ENCODE data around the gene ADD3. TPM values are rescaled to one million over a fixed set of nuclear protein-coding genes. Genes with fewer than 3 reads are reported as not detected.
A peak's percentile ranks its signal among the peaks of the same experiment; 100 is the strongest.

The ADD3 gene
- total RNA-seq, 2 experiments from 2014 or later: 273 to 302 TPM

DNA sequence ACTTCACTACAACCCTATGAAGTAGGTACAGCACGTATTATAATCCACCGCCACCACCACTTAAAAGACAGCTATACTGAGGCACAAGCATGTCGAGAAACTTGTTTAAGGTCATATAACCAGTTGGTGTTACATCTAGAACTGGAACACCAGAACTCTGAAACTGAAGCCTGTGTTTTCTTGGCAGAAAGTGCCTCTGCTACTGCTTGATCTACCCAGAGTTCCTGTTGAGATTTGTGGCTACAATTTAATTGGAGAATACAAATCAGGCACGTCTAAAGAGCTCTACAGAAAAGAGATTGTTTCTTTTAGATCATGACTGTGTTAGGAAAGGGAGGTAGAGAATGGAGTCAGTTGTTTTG is 4.3 kb upstream of the ADD3 start:
- ChIA-PET POLR2A (no interaction called here), CTCF (interaction anchor here (2.1 kb wide), 1 partner anchor 12 kb away, joined by 5 read pairs; no protein-coding TSS in a partner anchor)
- Histone ChIP-seq H3K4me1 (ENCODE audit: insufficient read depth, low read length) (peaks cover 10% of the 10 kb centered on the region), H3K27me3 (ENCODE audit: control insufficient read depth in 1 of 2, insufficient read depth in 2 of 2, low read length in 2 of 2) (no peaks in the 10 kb centered on the region), H3K4me3 (ENCODE audit: low read length) (no peak overlapping the region), H3K9me3 (ENCODE audit: control insufficient read depth in 1 of 2, insufficient read depth in 1 of 2, low read length in 2 of 2) (no peaks in the 10 kb centered on the region), H3K36me3 (ENCODE audit: insufficient read depth, low read length) (no peaks in the 10 kb centered on the region), H3K27ac (ENCODE audit: low read depth in 1 of 2, low read length in 2 of 2) (no peak overlapping the region)
- H3K27me3 Mint-ChIP-seq: no peaks in the 10 kb centered on the region
- no peaks in the 10 kb centered on the region for H3K9me3 Mint-ChIP-seq
- H3K4me3 Mint-ChIP-seq: peak overlapping the region; percentile 52
- peak overlapping the region; percentile 50 for H3K27ac Mint-ChIP-seq
- ATAC-seq (ENCODE audit: poor library complexity) (no peak), DNase-seq (no peak)
- peaks cover 13% of the 10 kb centered on the region for H3K4me1 Mint-ChIP-seq (ENCODE audit: low read depth)
- intact Hi-C loops (cut with DNase I, micrococcal nuclease): loop anchor here in 1 of 2 experiments (10.0 kb wide), 1 partner anchor 561 kb away; the partner anchor contains the start of gene SMC3
- TF ChIP-seq, protein P1, sequence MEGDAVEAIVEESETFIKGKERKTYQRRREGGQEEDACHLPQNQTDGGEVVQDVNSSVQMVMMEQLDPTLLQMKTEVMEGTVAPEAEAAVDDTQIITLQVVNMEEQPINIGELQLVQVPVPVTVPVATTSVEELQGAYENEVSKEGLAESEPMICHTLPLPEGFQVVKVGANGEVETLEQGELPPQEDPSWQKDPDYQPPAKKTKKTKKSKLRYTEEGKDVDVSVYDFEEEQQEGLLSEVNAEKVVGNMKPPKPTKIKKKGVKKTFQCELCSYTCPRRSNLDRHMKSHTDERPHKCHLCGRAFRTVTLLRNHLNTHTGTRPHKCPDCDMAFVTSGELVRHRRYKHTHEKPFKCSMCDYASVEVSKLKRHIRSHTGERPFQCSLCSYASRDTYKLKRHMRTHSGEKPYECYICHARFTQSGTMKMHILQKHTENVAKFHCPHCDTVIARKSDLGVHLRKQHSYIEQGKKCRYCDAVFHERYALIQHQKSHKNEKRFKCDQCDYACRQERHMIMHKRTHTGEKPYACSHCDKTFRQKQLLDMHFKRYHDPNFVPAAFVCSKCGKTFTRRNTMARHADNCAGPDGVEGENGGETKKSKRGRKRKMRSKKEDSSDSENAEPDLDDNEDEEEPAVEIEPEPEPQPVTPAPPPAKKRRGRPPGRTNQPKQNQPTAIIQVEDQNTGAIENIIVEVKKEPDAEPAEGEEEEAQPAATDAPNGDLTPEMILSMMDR (IDR thresholded peaks at IDR 0.05): no peak
- H3K36me3 Mint-ChIP-seq (ENCODE audit: low read depth): peaks cover 8% of the 10 kb centered on the region

DNA sequence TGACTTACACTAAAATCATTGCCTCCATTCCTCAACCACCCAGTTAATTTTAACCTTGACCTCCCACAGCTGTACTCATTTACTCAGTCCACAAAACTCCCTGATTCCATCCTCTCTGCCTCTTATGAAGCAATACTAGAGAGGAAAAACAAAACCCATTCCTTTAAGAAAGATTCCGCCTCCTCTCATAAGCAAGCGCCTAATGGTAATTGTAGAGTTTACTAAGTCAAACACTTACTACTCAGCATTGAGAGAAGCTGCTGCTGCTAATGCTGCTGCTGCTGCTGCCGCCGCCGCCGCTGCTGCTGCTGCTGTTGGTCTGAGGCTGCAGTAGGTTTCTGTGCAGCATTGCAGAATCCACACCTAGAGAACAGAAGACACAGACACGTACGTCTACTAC is 2.1 kb upstream of the ADD3 start:
- intact Hi-C loops (cut with DNase I, micrococcal nuclease): loop anchor here (2.0 to 10.0 kb wide), 6 partner anchors 83 to 911 kb away; partner anchors contain the start of genes MXI1 (in 2 of the 2), SMC3 (in 1 of the 2), SMNDC1 (in 1 of the 2) and XPNPEP1 (in 1 of the 2)
- Mint-ChIP-seq H3K36me3 (ENCODE audit: low read depth) (peaks cover 27% of the 10 kb centered on the region), H3K9me3 (no peaks in the 10 kb centered on the region), H3K27me3 (no peaks in the 10 kb centered on the region), H3K4me3 (no peak overlapping the region), H3K27ac (no peak overlapping the region), H3K4me1 (ENCODE audit: low read depth) (peaks cover 28% of the 10 kb centered on the region)
- H3K4me1 ChIP-seq (ENCODE audit: insufficient read depth, low read length): peaks cover 13% of the 10 kb centered on the region
- ChIA-PET POLR2A (interaction anchor here (1.4 to 4.1 kb wide), 2 partner anchors 70 to 103 kb away, joined by 3 to 69 read pairs; no protein-coding TSS in a partner anchor), CTCF (interaction anchor here (1.2 kb wide), 1 partner anchor 69 kb away, joined by 3 read pairs; no protein-coding TSS in a partner anchor)
- TF ChIP-seq, protein P1 (IDR thresholded peaks at IDR 0.05): no peak
- no peaks in the 10 kb centered on the region for H3K9me3 ChIP-seq (ENCODE audit: control insufficient read depth in 1 of 2, insufficient read depth in 1 of 2, low read length in 2 of 2)
- no peaks in the 10 kb centered on the region for H3K36me3 ChIP-seq (ENCODE audit: insufficient read depth, low read length)
- no peak overlapping the region for H3K27ac ChIP-seq (ENCODE audit: low read depth in 1 of 2, low read length in 2 of 2)
- no peak overlapping the region for H3K4me3 ChIP-seq (ENCODE audit: low read length)
- ATAC-seq (ENCODE audit: poor library complexity): no peak
- peak in 6 of 14 experiments; percentile 7 to 51 (median 34) for DNase-seq
- H3K27me3 ChIP-seq (ENCODE audit: control insufficient read depth in 1 of 2, insufficient read depth in 2 of 2, low read length in 2 of 2): no peaks in the 10 kb centered on the region

DNA sequence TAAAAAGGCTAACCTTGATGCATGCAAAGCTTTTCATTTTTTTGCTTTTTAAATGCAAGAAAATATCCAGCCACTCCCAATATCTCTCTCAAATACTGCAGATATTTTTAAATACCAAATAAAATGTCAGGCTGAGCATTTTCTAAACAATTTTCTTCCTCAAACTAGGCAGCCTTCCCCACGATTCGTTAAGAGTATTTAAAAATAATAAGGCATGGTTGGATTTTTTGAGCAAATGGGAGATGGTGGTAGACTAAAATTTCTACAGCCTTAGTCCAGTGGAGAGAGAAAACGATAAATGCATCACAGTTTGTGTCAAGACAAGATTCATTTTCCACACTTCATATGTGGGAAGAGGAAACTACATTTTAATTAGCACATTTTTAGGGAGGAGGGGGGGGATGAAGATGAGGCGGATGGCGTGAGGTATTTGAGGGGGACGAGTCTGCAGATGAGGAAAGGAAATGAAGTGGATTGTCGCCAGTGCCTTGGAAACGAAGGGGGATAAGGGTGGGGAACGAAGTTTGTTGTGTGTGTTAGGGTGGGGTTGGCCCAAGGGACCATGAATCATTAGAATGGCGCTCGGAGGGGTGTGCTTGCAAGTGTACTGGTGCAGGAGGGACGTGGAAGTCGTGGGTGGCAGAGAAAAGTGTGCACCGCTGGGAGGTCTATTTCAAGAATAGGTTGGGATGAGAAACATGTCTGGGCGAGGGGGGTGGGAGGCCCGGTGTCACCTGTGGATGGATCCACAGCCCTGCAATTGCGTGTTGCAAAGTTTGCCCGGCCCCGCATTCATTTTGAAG is 1.2 kb upstream of the ADD3 start:
- intact Hi-C loops (cut with DNase I, micrococcal nuclease): loop anchor here (2.0 to 10.0 kb wide), 5 partner anchors 84 to 558 kb away; partner anchors contain the start of genes MXI1 (in 2 of the 2), SMC3 (in 1 of the 2), SMNDC1 (in 1 of the 2) and XPNPEP1 (in 1 of the 2)
- Histone ChIP-seq H3K4me1 (ENCODE audit: insufficient read depth, low read length) (peaks cover 16% of the 10 kb centered on the region), H3K27ac (ENCODE audit: low read depth in 1 of 2, low read length in 2 of 2) (peak overlapping the region; percentile 60 to 64), H3K9me3 (ENCODE audit: control insufficient read depth in 1 of 2, insufficient read depth in 1 of 2, low read length in 2 of 2) (no peaks in the 10 kb centered on the region), H3K27me3 (ENCODE audit: control insufficient read depth in 1 of 2, insufficient read depth in 2 of 2, low read length in 2 of 2) (no peaks in the 10 kb centered on the region), H3K4me3 (ENCODE audit: low read length) (peak overlapping the region; percentile 63), H3K36me3 (ENCODE audit: insufficient read depth, low read length) (no peaks in the 10 kb centered on the region)
- Mint-ChIP-seq H3K27ac (no peak overlapping the region), H3K9me3 (no peaks in the 10 kb centered on the region), H3K4me1 (ENCODE audit: low read depth) (peaks cover 37% of the 10 kb centered on the region), H3K4me3 (no peak overlapping the region), H3K27me3 (no peaks in the 10 kb centered on the region), H3K36me3 (ENCODE audit: low read depth) (peaks cover 27% of the 10 kb centered on the region)
- ATAC-seq (ENCODE audit: poor library complexity): no peak
- ChIA-PET CTCF (interaction anchor here (0.9 to 1.4 kb wide), 5 partner anchors 10 to 219 kb away, joined by 3 to 5 read pairs (median 3); no protein-coding TSS in a partner anchor), POLR2A (interaction anchor here (1.0 to 4.1 kb wide), 7 partner anchors 28 to 298 kb away, joined by 3 to 69 read pairs (median 6); partner anchors contain the start of gene SMNDC1)
- TF ChIP-seq, protein P1 (IDR thresholded peaks at IDR 0.05): no peak
- peak in 3 of 14 experiments; percentile 0 to 13 (median 10) for DNase-seq

Data from CD4-positive, alpha-beta T cell (primary cell).